C4-2B (cell line): ENCODE measurements around the gene ST6GALNAC6.
"Not testable (repeated sequence)": the region's sequence is repeated elsewhere in the genome, so short reads cannot be mapped to it uniquely, and the experiment has no call there.

Source experiments
- H3K27ac ChIP-seq: fragments of 450-650 bp; 2 replicates; pipeline ENCODE4 v1.5.1; 2017
- ZFX ChIP-seq: fragments of 450-650 bp; IDR thresholded peaks from 2 replicates; pipeline ENCODE4 v1.6.1; 2017
- TF ChIP-seq, protein P1 (sequence below): fragments of 450-650 bp; conservative IDR thresholded peaks from 2 replicates; pipeline ENCODE4 v1.5.1; 2017; ENCODE audit warnings: mild to moderate bottlenecking

The ST6GALNAC6 gene

DNA sequence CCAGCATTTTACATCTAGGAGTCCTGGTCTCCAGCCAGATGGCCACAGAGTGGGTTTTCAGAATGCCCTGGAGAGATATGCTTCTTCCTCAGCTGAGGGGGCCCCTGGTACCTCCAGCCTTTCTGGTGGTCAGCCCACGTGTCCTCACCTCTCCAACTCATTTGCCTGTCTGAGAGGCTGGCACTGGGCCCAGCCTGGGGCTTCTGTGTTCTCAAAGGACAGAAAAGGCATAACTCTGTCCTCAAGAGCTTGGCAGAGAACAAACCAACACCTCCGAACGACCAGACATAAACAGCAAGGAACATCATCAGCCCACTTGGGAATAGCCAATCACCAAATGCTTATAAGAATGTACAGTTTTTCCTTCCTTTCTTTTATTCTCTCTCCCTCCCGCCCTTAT, 62.1 kb downstream of the ST6GALNAC6 start:
- H3K27ac ChIP-seq, result no peak overlapping the region
- TF ChIP-seq, protein P1, sequence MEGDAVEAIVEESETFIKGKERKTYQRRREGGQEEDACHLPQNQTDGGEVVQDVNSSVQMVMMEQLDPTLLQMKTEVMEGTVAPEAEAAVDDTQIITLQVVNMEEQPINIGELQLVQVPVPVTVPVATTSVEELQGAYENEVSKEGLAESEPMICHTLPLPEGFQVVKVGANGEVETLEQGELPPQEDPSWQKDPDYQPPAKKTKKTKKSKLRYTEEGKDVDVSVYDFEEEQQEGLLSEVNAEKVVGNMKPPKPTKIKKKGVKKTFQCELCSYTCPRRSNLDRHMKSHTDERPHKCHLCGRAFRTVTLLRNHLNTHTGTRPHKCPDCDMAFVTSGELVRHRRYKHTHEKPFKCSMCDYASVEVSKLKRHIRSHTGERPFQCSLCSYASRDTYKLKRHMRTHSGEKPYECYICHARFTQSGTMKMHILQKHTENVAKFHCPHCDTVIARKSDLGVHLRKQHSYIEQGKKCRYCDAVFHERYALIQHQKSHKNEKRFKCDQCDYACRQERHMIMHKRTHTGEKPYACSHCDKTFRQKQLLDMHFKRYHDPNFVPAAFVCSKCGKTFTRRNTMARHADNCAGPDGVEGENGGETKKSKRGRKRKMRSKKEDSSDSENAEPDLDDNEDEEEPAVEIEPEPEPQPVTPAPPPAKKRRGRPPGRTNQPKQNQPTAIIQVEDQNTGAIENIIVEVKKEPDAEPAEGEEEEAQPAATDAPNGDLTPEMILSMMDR, result no peak
- TF ChIP-seq ZFX, result no peak

DNA sequence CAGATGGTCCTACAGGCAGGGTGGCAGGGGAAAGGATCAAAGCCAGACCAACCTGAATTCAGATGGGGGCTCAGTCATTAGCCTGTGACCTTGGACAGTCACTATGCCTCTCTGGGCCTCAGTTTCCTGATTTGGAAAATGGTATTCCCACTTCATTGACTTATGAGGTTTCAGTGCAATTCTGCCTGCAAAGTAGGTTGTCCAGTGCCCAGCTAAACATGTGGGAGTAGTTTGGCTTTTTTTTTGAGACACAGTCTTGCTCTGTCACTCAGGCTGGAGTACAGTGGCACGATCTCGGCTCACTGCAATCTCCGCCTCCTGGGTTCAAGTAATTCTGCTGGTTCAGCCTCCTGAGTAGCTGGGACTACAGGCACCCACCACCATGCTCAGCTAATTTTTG, 62.8 kb downstream of the ST6GALNAC6 start:
- not testable (repeated sequence) for H3K27ac ChIP-seq

DNA sequence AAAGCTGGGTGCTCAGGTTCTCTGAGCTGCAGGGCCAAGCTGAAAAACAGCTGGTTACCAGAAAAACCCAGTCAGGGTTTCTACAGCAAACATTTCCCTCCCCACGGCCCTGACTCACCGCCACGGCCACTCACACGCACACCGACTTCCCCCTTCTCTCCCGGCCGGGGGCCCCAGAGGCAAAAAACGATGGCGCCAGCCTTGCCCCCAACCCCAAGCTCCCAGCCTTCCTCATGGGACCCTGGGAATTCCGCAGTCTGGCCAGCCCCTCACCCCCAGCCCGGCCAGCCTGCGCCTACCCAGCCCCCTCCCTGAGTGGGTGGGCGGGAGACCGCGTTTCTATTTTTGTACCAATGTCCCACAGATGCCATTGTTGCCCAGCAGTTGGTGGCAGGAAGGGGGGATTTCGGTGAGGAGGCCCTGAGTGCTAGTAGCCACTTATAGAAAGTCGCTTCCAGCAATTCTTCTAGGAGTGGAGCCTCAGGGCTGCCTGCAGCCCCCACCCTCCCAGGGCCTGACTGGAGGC, 63.3 kb downstream of the ST6GALNAC6 start:
- H3K27ac ChIP-seq, result no peak overlapping the region
- TF ChIP-seq, protein P1, result no peak
- TF ChIP-seq ZFX, result no peak
